GM18511 (cell line): Measurements from ENCODE around the gene PCSK9.

Source experiments
- ATAC-seq: cut with Tn5 transposase; IDR thresholded peaks from one replicate; pipeline ENCODE4 v1.9.1; 2021; ENCODE audit warnings: mild to moderate bottlenecking, moderate library complexity; ENCODE audit not compliant: unreplicated experiment

Gene PCSK9

DNA sequence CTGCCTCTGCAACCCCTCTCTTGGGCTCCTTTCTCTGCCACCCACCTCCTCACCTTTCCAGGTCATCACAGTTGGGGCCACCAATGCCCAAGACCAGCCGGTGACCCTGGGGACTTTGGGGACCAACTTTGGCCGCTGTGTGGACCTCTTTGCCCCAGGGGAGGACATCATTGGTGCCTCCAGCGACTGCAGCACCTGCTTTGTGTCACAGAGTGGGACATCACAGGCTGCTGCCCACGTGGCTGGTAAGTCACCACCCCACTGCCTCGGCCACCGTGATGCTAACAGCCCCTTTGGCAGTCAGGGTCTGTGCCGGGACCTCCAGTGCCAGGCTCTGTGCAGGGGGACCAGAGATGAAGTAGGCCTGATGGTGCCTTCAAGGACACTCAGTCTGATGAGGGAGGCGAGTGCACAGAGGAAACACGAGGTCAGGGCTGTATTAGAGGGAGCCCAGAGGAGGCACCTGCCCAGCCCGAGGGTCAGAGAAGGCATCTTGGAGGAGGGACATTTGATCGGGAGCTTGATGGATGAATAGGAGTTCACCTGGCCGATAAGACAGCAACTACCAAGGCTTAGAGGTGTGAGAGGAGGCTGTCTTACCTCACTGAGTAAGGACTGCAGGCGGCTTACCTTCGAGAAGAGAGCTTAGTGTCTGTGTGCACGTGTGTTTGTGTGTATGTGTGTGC is 18.1 kb downstream of the PCSK9 start:
- no peak for ATAC-seq

DNA sequence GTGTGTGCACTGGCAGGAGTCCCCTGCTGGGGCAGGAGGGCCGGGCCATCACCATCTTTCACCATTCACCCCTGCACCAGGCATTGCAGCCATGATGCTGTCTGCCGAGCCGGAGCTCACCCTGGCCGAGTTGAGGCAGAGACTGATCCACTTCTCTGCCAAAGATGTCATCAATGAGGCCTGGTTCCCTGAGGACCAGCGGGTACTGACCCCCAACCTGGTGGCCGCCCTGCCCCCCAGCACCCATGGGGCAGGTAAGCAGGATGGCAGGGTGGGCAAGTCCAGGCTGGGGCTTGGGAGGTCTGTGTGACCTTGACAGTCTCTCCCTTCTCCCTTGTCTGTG is 18.6 kb downstream of the PCSK9 start:
- ATAC-seq: no peak

DNA sequence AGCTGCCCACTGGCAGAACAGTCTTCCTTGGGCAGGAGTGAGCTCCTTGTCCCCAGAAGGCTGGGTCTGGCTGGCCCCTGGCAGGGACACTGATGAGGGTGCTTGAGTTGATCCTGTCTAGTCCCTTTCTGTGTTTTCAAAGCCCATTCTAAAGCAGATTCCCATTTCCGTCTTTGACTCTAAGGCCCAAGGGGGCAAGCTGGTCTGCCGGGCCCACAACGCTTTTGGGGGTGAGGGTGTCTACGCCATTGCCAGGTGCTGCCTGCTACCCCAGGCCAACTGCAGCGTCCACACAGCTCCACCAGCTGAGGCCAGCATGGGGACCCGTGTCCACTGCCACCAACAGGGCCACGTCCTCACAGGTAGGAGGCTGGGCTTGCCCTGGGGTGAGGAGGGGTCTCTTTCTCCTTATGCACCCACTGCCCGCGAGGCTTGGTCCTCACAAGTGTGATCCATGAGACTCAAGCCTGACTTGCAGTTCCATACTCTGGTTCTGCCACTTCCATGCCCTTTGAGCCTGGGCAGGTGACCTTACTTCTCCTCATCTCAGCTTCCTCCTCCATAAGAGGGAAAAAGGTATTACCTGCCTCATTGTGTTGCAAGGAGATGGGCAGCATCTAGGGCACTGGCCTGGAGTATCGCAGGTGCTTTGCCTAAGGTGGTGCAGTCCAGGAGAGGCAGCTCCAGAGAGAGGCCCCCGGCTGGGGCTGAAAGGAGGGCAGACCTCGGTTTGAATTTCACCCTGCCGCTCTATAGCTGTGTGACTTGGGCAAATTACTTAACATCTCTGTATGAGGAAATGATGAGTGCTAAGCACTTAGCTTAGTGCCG is 20.2 kb downstream of the PCSK9 start:
- no peak for ATAC-seq

DNA sequence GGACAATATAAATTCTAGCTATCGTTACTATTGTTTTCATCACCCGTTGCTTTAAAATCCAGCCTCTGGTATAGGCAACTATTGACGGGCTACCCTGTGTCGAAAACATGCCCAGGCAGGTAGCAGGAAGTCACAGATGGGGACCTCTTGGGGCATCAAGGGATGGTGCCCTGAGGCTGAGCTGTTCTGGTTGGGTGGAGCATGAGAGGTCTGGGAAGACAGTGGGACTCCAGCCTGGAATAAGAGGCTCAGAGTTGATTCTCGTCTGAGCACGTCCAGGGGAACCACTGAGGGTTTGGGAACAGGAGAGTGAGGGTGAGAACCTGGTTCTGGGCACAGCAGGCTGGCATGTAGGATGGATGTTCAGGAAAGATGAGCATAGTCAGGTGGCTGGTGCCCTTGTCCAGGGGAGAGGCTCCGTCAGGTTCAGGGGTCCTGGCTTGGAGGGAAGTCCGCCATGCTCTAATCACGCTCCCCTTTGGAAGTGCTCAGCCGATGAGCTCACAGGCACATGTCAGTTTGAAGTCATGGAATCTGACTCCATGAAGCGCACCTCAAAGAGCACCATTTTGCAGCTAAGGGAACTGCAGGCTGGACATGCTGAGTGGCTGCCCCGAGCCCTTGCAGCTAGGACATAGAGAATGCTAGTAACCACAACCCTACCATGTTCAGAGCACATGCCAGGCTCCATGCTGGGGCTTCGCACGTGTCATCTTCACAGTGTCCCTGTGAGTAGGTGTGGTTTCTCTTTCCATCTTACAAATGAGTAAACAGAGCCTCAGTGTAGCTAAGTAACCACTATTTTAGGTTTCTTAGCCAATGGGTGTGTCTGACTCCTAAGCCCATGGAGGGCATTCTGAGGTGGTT is 21.0 kb downstream of the PCSK9 start:
- no peak for ATAC-seq

DNA sequence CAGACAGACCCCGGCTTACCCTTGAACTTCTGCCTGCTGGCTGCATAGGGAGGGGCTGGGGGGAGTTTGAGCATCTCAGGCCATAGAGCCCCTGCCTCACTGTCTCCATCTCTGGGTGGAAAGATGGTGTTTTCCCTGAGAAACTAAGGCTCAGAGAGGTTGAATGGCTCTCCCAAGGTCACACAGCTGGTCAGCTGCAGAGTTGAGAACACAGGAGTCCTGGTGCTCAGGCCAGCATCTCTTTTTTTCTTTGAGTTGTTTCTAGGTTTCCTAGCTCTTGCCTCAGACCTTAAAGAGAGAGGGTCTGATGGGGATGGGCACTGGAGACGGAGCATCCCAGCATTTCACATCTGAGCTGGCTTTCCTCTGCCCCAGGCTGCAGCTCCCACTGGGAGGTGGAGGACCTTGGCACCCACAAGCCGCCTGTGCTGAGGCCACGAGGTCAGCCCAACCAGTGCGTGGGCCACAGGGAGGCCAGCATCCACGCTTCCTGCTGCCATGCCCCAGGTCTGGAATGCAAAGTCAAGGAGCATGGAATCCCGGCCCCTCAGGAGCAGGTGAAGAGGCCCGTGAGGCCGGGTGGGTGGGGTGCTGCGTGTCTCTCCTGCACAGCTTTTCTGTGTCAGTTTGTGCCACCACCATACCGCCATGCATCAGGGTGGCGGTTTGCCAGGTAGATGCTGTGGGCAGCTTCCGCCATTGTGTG is 21.8 kb downstream of the PCSK9 start:
- ATAC-seq: no peak

DNA sequence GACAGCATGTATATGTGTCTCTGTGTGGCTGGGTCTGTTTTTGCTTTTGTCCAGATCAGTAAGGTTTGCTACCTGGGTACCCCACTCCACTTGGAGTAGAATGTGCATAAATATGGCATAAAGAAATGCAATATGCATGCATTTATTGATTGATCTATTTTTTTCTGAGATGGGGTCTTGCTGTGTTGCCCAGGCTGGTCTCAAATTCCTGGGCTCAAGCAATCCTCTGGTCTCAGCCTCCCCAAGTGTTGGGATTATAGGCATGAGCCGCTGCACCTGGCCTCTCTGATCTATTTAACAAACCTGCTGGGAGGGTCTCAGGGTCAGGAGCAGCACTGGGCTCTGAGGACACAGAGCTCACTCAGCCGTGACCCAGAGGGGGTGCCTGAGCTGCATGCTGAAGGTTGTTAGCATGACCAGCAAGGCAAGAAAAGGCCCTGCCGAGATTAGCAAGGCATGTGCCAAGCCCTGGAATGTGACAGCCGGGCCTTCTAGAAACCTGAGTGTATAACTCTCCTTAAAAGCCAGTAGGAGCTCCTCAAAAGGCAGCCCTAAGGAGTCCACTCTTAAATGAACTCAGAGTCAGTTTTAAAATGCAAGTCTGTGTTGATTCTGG is 22.5 kb downstream of the PCSK9 start:
- ATAC-seq: no peak

DNA sequence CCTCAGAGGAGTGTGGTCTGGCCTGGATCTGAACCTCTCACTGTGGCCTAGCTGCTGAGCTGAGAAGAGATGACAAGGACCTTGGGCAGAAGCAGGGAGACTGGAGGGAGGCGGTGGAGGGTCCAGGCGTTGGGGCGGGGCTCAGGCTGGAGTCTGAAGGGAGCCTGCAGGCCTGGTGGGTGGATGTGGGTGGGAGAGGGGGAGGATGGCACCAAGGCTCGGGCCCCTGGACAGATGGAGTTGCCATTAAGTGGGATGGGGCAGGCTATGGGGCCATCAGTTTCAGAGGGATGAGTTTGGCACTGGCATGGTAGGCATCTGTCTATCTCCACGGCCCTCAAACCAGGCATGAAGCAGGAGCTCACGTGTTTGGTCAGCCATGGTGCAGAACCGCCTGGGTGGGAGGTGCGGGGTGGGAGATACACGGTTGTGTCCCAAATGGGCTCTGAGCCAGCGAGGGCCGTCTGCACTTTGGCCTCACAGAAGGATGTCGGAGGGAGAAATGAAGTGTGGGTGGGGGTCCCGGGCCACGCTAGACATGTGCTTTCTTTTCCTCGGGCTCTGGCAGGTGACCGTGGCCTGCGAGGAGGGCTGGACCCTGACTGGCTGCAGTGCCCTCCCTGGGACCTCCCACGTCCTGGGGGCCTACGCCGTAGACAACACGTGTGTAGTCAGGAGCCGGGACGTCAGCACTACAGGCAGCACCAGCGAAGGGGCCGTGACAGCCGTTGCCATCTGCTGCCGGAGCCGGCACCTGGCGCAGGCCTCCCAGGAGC is 23.6 kb downstream of the PCSK9 start:
- ATAC-seq: no peak

DNA sequence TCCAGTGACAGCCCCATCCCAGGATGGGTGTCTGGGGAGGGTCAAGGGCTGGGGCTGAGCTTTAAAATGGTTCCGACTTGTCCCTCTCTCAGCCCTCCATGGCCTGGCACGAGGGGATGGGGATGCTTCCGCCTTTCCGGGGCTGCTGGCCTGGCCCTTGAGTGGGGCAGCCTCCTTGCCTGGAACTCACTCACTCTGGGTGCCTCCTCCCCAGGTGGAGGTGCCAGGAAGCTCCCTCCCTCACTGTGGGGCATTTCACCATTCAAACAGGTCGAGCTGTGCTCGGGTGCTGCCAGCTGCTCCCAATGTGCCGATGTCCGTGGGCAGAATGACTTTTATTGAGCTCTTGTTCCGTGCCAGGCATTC is 24.2 kb downstream of the PCSK9 start:
- ATAC-seq: no peak

DNA sequence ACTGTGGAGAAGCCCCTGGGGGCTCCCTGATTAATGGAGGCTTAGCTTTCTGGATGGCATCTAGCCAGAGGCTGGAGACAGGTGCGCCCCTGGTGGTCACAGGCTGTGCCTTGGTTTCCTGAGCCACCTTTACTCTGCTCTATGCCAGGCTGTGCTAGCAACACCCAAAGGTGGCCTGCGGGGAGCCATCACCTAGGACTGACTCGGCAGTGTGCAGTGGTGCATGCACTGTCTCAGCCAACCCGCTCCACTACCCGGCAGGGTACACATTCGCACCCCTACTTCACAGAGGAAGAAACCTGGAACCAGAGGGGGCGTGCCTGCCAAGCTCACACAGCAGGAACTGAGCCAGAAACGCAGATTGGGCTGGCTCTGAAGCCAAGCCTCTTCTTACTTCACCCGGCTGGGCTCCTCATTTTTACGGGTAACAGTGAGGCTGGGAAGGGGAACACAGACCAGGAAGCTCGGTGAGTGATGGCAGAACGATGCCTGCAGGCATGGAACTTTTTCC is 24.8 kb downstream of the PCSK9 start:
- ATAC-seq: no peak

DNA sequence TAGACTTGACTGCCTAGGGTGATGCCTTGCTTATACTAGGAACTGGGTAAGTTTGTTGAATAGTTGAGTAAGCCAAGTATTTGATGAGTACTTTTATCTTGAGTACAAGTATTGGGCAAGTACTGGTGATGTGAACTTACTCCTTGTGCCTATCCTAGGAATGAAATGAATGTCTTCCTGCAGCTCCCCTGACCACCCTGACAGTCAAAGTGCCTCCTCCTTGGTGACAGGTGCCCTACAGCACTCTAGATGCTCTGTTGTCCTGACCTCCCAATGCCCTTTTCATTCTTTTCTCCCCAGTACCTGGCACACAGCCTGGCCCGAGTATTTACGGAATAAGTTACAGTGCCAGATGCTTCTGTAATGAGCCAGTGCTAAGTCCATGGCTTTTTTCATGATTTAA is 25.5 kb downstream of the PCSK9 start:
- no peak for ATAC-seq

DNA sequence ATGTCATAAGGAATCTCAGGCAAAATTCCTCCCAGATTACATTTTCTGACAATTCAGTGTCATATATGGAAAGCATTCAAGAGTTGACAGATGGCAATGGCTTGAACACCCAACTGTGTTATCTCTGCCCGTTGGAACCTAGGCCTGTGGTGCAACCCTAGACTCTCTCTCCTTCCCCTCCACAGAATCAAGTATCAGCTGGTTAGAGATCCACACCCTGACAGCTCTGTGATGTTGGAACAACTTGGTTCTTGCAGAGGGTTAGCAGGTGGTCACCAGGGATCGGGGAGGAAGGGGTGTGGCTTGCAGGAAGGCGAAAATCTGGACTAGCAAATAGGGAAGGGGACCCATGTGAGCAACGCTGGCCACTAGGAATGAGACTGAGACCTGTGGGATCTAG is 26.3 kb downstream of the PCSK9 start:
- no peak for ATAC-seq

DNA sequence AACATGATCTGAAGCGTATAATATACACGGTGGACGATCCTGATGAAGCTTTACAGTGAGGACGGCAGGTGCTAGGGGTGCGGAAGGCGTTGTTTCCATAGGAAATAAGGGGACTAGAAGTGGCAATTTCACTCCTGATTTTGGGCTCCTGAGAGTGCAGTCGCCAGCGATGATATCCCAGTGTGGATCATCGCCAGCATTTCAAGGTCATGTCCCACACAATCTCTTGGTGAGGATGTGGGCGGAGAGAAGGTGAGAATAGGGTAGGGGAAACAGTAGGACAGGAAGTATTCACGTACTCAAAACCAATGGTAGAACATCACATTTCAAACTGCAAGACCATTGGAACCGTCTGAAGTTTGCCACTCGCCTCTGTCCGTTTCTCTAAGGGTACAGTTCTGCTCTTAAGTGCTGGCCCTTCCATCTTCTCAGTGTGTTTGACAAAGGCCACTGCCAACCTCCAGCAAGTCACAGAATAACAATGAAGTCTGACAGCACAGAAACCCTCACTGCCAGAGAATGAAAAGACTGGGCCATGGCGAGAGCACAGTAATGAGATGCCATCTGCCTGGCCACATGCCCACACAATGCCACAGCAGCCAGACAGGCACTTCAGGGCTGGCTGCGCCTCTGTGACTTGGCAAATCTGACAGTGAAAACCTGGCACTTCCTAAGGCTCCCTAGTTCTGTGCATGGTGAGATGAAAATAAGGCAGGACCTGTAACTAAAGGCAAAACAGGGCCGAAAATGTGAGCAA is 27.9 kb downstream of the PCSK9 start:
- ATAC-seq: no peak

DNA sequence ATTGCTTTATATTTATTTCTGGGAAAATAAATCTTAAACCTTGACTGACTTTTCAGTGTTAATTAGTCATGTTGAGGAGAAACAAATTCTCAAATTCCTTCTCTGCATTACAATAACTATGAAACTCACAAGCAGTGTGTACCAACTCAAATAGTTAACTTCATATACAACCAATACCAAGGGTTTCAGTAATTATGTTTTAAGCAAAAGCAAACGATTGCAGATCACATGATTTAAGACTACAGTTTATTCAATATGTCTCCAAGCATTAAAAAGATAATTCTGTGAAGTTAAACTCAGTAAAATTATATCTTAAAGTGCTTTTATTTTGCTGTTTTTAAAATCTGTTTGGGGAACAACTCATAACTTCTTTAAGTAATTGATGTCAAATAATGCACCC is 28.6 kb downstream of the PCSK9 start:
- ATAC-seq: no peak

DNA sequence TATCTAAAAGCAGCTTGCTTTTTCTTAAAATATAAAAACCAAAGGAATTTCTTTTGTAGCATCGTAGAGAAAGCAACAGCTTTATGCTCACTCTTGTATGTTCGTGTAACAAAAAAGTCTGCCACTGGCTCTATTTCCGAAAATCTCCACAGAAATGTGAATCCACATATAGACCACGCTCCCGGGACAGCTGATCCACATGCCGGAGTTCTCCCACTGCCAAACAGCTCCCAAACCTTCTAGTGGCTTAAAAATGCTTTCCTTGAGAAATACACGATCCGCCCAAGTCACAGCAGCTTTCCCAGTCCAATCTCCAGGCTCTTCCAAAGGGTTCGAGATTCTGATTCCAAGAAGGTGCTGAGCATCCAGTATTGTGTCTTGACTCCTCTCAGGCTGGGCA is 29.3 kb downstream of the PCSK9 start:
- ATAC-seq: no peak

DNA sequence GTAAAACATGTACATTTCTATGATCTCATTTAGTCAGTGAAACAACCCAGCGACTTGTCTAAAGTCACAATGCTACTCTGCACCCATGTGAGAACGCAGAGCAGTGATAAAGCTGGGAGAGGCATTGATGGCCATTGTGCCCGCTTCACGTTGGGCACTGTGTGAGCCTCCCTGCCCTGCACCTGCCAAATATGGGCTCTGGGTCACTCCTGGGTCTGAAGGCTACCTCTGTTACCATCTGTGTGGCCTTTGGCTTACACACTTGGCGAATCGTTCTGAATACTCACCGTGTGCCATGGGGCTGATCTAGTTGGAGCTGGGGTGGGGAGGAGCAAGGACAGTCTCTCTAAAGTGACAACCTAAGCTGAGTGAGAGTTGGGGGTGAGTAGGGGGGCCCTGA is 29.9 kb downstream of the PCSK9 start:
- no peak for ATAC-seq

DNA sequence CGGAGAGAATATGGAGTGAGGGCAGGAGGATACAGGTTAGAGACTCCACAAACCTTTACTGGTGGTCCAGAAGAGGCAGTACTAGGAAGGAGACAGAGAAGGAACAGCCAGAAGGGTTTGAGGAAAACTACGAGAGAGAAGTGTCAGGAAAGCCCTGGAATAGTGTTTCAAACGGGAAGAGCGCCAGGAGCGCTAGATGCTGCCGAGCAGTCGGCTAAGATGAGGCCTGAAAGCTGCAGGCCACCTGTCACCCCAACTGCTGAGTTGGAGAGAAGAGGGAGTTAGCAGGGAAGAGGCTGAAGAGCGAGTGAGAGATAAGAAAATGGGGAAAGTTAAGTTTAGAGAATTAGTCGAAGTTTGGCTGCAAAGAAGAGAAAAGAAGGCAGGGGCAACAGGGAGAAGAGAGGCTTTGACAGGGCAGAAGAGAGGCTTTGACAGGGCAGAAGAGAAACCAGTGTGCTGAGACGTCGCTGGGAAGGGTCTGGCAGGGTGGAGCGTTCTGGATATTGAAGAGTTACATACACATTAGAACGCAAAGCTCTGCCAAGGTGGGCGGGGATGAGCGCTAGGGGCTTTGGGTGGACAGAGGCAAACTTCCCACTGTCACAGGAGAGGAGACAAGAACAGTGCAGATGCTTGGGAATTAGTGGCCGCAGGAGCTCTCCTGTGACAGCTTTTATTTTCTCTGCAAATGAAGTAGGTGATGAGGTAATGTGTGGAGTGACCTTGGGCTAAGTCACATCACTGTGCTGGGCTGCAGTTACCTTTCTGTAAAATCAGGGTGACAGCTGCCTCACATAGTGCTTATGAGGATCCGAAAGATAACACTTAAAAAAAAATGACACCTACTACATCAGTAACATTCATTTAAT is 31.2 kb downstream of the PCSK9 start:
- ATAC-seq: no peak

DNA sequence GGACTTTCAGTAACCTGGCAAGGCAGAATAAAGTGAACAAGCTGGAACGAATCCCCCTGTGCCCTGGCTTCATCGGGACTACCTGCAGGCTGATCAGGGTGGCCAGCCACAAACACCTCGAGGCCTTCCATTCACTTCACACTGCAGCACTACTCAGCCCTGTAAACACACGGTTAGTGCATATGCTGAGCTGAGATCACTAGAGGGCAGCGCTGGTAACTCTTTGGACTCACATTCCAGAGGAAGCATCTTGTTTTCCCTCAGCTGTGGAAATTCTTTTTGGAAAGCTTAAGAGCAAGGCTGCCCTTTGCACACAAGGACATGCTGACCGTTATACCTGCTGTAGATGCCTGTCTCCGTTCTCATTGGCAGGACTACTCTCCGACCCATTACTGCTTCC is 32.1 kb downstream of the PCSK9 start:
- ATAC-seq: no peak
